Activated B cell treated with CpG ODN at 0.5 μM for 24 hours (primary cell): ENCODE data around the gene SYNC. TPM values are rescaled to one million over a fixed set of nuclear protein-coding genes. Genes with fewer than 3 reads are reported as not detected.

Experiments
- ATAC-seq: fragments of 200-7000 bp; cut with Tn5 transposase; one replicate; pipeline ENCODE4 v1.10.0; 2021; ENCODE audit warnings: low read depth, mild to moderate bottlenecking, moderate library complexity
- CTCF ChIA-PET: fragments of 350-600 bp; sonication (Branson Sonifier 250); formaldehyde crosslinking; loops from one replicate; lab custom pipeline; 2021; ENCODE audit warnings: antibody characterized with exemption; lab: Charles Lee
- POLR2A ChIA-PET: fragments of 350-600 bp; sonication (Branson Sonifier 250); formaldehyde crosslinking; loops from one replicate; lab custom pipeline; 2021; ENCODE audit warnings: antibody characterized with exemption; lab: Charles Lee
- DNase-seq: peaks from one replicate; pipeline ENCODE4 v3.0.0; 2022
- H3K27ac Mint-ChIP-seq: one replicate; pipeline ENCODE4 v1.8.0; 2020; ENCODE audit warnings: mixed read lengths
- H3K27me3 Mint-ChIP-seq: one replicate; pipeline ENCODE4 v1.8.0; 2021; ENCODE audit warnings: mixed read lengths
- H3K36me3 Mint-ChIP-seq: one replicate; pipeline ENCODE4 v1.8.0; 2021; ENCODE audit warnings: low read depth, mixed read lengths
- H3K4me1 Mint-ChIP-seq: one replicate; pipeline ENCODE4 v1.8.0; 2021; ENCODE audit warnings: mixed read lengths
- H3K4me3 Mint-ChIP-seq: one replicate; pipeline ENCODE4 v1.8.0; 2020; ENCODE audit warnings: mild to moderate bottlenecking, mixed read lengths
- H3K9me3 Mint-ChIP-seq: one replicate; pipeline ENCODE4 v1.8.0; 2020; ENCODE audit warnings: mixed read lengths
- intact Hi-C: fragments of 100-400 bp; cut with micrococcal nuclease; formaldehyde crosslinking; loops from one replicate; pipeline ENCODE4 v1.15.1; 2024
- total RNA-seq: library from RNA; stranded (reverse); gene quantifications from 2 replicates; pipeline ENCODE4 v1.2.3, GENCODE V29; 2022
- TF ChIP-seq, protein P1 (sequence below): fragments of 200-600 bp; IDR thresholded peaks from one replicate; pipeline ENCODE4 v1.8.0; 2022; ENCODE audit warnings: antibody characterized with exemption, mild to moderate bottlenecking

The SYNC gene
- total RNA-seq, 1 donor from 2014 or later = not detected

DNA sequence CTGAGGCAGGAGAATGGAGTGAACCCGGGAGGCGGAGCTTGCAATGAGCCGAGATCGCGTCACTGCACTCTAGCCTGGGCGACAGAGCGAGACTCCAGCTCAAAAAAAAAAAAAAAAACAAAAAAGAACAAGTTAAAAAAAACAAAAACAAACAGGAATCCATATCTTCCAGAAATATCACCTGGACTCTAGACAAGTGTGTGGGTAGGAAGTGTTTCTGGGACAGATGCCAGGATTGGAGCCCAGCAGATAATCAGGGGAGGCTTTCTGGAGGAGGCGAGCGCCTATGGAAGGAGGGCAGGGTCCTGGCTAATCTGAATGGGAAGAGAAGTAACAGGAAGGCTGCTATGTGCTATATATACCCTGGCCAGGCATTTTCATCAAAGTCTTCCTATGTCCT, 43.6 kb upstream of the SYNC start:
- POLR2A ChIA-PET = no interaction called here
- CTCF ChIA-PET = no interaction called here
- Mint-ChIP-seq H3K9me3 (no peaks in the 10 kb centered on the region), H3K27ac (no peak overlapping the region), H3K4me1 (peaks cover 2% of the 10 kb centered on the region), H3K4me3 (no peak overlapping the region), H3K27me3 (peaks cover 18% of the 10 kb centered on the region), H3K36me3 (no peaks in the 10 kb centered on the region)
- TF ChIP-seq, protein P1, sequence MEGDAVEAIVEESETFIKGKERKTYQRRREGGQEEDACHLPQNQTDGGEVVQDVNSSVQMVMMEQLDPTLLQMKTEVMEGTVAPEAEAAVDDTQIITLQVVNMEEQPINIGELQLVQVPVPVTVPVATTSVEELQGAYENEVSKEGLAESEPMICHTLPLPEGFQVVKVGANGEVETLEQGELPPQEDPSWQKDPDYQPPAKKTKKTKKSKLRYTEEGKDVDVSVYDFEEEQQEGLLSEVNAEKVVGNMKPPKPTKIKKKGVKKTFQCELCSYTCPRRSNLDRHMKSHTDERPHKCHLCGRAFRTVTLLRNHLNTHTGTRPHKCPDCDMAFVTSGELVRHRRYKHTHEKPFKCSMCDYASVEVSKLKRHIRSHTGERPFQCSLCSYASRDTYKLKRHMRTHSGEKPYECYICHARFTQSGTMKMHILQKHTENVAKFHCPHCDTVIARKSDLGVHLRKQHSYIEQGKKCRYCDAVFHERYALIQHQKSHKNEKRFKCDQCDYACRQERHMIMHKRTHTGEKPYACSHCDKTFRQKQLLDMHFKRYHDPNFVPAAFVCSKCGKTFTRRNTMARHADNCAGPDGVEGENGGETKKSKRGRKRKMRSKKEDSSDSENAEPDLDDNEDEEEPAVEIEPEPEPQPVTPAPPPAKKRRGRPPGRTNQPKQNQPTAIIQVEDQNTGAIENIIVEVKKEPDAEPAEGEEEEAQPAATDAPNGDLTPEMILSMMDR = no peak
- DNase-seq (no peak), ATAC-seq (no peak)
- intact Hi-C loops = no loop called here

DNA sequence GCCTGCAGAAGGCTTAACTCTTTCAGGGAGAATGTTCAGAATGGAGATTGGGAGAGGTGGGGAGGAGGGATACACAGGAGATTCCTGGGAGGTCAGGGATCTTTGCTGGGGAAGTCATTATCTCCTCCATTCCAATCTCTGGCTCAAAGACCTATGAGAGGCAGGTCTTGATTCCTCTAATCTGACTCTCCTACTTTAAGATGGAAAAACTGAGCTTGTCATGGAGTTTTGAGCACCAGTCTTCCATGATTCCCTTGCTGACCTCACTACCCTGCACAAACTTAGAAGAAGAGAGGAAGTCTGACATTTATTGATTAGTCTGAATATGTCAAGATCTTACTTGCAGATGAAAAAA, 41.5 kb upstream of the SYNC start:
- Mint-ChIP-seq H3K4me1 (peaks cover 2% of the 10 kb centered on the region), H3K4me3 (no peak overlapping the region), H3K36me3 (no peaks in the 10 kb centered on the region), H3K27ac (no peak overlapping the region), H3K27me3 (peaks cover 16% of the 10 kb centered on the region), H3K9me3 (no peaks in the 10 kb centered on the region)
- ATAC-seq (no peak), DNase-seq (no peak)
- TF ChIP-seq, protein P1 = no peak
- intact Hi-C loops = no loop called here
- CTCF ChIA-PET = no interaction called here
- POLR2A ChIA-PET = no interaction called here

DNA sequence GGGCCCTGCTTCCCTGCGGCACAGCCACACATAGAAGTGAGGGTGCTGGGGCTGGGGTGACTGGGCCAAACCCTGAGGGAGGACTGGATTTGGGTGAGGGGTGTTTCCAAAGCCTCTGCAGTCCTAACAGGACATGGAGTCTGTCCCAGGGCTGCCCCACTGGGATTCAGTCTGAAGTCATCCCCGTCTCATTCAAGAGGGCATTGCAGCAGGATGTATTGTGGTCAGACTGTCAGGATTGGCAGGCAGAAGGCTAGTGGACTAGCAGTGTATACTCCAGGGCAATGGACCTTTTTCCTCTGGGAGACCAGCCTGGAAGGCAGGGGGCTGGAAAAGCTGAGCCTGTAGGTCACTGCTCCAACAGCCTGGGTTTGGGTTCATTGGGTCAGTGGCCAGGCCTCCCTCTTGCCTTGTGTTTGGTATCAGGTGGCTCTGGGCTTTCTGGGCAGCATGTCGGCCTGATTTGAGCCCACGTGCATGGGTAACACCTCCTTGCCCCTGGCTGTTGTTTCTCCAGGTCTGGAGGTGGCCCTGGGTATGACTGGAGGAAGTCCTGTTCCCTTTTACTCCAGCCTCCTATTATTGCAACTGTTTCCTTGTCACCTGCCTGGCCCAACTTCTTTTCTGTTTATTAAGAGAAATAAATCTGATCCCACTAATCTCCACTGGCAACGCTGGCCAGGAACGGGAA, 41.0 kb upstream of the SYNC start:
- DNase-seq (no peak), ATAC-seq (no peak)
- intact Hi-C loops = no loop called here
- Mint-ChIP-seq H3K4me1 (peaks cover 2% of the 10 kb centered on the region), H3K4me3 (no peak overlapping the region), H3K9me3 (no peaks in the 10 kb centered on the region), H3K27me3 (peaks cover 16% of the 10 kb centered on the region), H3K27ac (no peak overlapping the region), H3K36me3 (no peaks in the 10 kb centered on the region)
- ChIA-PET CTCF (no interaction called here), POLR2A (no interaction called here)
- TF ChIP-seq, protein P1 = no peak

DNA sequence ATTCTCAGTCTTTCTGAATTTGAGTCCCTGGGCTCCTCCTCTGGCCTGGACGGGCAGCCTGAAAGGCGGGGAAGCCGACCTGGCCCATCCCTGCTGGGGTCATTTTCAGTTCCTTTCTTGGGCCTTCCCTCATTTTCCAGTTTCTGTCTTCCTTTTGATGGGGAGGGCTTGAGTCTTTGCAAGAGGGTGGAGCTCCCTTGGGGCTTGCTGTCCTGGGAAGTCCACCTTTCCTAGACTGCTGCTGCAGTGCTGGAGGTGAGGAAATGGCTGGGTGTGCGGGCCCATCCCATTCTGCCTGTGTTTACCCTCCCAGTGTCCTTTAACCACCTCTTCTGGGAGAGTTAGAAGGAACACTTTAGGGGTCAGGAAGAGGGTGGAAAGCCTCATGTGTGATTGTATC, 40.4 kb upstream of the SYNC start:
- Mint-ChIP-seq H3K4me1 (peaks cover 2% of the 10 kb centered on the region), H3K4me3 (peak overlapping the region; percentile 38), H3K9me3 (no peaks in the 10 kb centered on the region), H3K36me3 (no peaks in the 10 kb centered on the region), H3K27me3 (peaks cover 16% of the 10 kb centered on the region), H3K27ac (no peak overlapping the region)
- ATAC-seq (no peak), DNase-seq (no peak)
- TF ChIP-seq, protein P1 = no peak
- ChIA-PET POLR2A (no interaction called here), CTCF (no interaction called here)
- intact Hi-C loops = no loop called here

DNA sequence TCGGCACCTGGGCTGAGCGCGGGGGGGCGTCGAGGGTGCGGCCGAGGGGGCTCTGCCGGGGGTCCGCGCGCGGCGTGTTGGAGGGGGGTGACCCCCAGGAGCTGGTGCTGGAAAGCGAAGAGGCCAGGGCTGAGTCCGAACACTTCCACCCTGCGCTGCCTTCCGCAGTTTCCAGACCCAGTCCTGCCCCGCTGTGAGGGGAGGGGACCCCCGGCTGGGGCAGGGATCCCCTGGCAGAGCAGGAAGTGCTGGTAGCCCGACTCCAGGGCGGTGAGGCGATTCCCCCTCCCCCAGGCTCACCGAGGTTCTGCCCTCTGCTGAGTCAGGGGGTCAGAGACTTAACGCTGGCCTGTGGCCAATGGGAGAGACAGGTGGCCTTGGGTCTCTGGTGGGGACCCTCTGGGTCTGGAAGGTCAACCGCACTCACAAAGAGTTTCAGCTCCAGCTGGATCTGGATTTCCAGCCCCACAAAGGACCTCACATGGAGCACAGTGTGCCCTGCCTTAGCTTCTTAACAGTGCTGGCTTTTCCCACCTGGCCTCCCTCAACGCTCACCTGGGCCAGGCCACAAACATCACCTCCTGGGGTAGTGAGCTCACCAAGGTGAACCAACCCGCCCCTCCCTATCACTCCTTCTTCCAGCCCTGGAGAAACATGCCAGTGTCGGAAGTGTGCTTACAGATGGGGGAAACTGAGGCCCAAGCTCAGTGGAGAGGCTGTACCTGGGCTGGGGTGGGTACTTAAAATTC, 39.8 kb upstream of the SYNC start:
- peak overlapping the region; percentile 57 for H3K4me3 Mint-ChIP-seq
- intact Hi-C loops = no loop called here
- peaks cover 16% of the 10 kb centered on the region for H3K27me3 Mint-ChIP-seq
- ATAC-seq (peak; percentile 14), DNase-seq (no peak)
- no peaks in the 10 kb centered on the region for H3K9me3 Mint-ChIP-seq
- H3K4me1 Mint-ChIP-seq = peaks cover 2% of the 10 kb centered on the region
- CTCF ChIA-PET = no interaction called here
- POLR2A ChIA-PET = interaction anchor here (0.6 kb wide), 1 partner anchor 34 kb away, joined by 7 read pairs; no protein-coding TSS in a partner anchor
- no peak overlapping the region for H3K27ac Mint-ChIP-seq
- TF ChIP-seq, protein P1 = no peak
- no peaks in the 10 kb centered on the region for H3K36me3 Mint-ChIP-seq
